PFSK-1 (cell line): ENCODE data around the gene NEDD4L.

ENCODE experiments used
- POLR2AphosphoS5 ChIP-seq: IDR thresholded peaks from 2 replicates; pipeline ENCODE4 v1.6.1; 2012; ENCODE audit warnings: low read depth, mild to moderate bottlenecking, control low read depth, low read length, moderate library complexity
- TAF1 ChIP-seq: IDR thresholded peaks from 2 replicates; pipeline ENCODE4 v1.6.1; 2012; ENCODE audit warnings: low read length, control low read depth, borderline replicate concordance; ENCODE audit not compliant: insufficient read depth

GRCh38 chr18:58242435-58242834, 198.4 kb downstream of the NEDD4L start:
- TF ChIP-seq POLR2AphosphoS5 (no peak), TAF1 (no peak)
